Measurements from ENCODE around the gene ACTN4.
"Not testable (repeated sequence)": the region's sequence is repeated elsewhere in the genome, so short reads cannot be mapped to it uniquely, and the experiment has no call there.

Gene ACTN4

GRCh38 chr19:38647368-38647965 lies at the start of gene ACTN4:
Gene ACTN4 (plus strand): TSS chr19:38647649. CDS start chr19:38647746, 97 bp downstream.
- Histone ChIP-seq H3K27ac (peak within 1 kb of the TSS; percentile 91), H3K4me1 (ENCODE audit: control insufficient read depth in 1 of 2, insufficient read depth in 1 of 2, low read depth in 1 of 2, low read length in 1 of 2) (peaks cover 46 to 50% of the 10 kb centered on the region in 2 experiments)
- peak; percentile 40 for TF ChIP-seq CTCF (IDR thresholded peaks at IDR 0.05)

DNA sequence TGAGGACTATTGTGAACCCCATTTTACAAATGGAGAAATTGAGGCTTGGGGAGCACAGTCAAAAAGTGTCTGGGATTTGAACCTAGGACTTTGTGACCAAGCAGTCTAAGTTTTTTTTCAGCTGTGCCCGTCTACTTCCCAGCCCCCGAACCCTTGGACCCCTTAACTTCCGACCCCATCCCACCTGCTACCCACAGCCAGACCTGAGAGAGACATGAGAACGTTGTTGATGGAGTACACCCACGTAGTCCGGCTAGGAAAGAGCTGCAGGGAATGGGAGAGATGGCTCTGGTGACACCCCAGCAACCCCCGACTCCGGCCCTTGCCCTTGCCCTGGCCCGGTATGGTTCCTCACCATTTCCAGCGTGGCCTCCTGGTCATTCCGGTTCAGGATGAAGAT lies 47.7 kb upstream of the ACTN4 start:
- Histone ChIP-seq H3K27me3 (no peaks in the 10 kb centered on the region), H3K4me1 (ENCODE audit: control insufficient read depth in 1 of 2, insufficient read depth in 1 of 2, low read depth in 1 of 2, low read length in 1 of 2) (no peaks in the 10 kb centered on the region), H3K4me3 (ENCODE audit: low read depth in 1 of 2, low read length in 1 of 2) (no peak overlapping the region), H3K27ac (no peak overlapping the region), H3K9me3 (no peaks in the 10 kb centered on the region), H3K36me3 (no peaks in the 10 kb centered on the region)
- no peak for TF ChIP-seq CTCF (IDR thresholded peaks at IDR 0.05)

More at GRCh38 chr19:38647368-38647965, at the start of gene ACTN4:
- Histone ChIP-seq H3K36me3 (no peaks in the 10 kb centered on the region), H3K9me3 (no peaks in the 10 kb centered on the region), H3K4me3 (ENCODE audit: low read depth in 1 of 2, low read length in 1 of 2) (peak within 1 kb of the TSS; percentile 91 to 94), H3K27me3 (no peaks in the 10 kb centered on the region)

GRCh38 chr19:38602856-38603255 lies 44.6 kb upstream of the ACTN4 start:
- H3K27ac ChIP-seq; H3K4me3 ChIP-seq (ENCODE audit: low read depth in 1 of 2, low read length in 1 of 2); H3K9me3 ChIP-seq; H3K36me3 ChIP-seq; H3K4me1 ChIP-seq (ENCODE audit: control insufficient read depth in 1 of 2, insufficient read depth in 1 of 2, low read depth in 1 of 2, low read length in 1 of 2); H3K27me3 ChIP-seq: not testable (repeated sequence)

DNA sequence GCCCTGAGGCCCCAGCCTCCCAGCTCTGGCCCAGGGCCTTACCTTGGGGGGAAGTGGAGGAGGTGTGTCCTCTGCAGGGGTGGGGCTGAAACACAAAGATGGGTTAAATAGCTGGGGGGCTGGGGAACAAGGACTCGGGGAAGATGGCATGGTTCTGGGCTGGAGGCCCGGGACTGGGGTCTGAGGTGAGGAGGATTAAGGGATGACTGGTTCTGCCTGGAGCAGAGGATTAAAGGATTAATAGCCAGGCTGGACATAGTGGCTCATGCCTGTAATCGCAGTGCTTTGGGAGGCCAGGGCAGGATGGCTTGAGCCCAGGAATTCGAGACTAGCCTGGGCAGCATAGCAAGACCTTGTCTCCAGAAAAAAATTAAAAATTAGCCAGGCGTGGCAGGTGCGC lies 41.3 kb upstream of the ACTN4 start:
- no peak for TF ChIP-seq CTCF (IDR thresholded peaks at IDR 0.05)
- Histone ChIP-seq H3K36me3 (peaks cover 8% of the 10 kb centered on the region), H3K4me1 (ENCODE audit: control insufficient read depth in 1 of 2, insufficient read depth in 1 of 2, low read depth in 1 of 2, low read length in 1 of 2) (no peaks in the 10 kb centered on the region), H3K9me3 (no peaks in the 10 kb centered on the region), H3K4me3 (ENCODE audit: low read depth in 1 of 2, low read length in 1 of 2) (no peak overlapping the region), H3K27ac (no peak overlapping the region), H3K27me3 (no peaks in the 10 kb centered on the region)

- no peak overlapping the region for H3K4me3 ChIP-seq (ENCODE audit: low read depth in 1 of 2, low read length in 1 of 2)
- no peak overlapping the region for H3K27ac ChIP-seq
- no peaks in the 10 kb centered on the region for H3K27me3 ChIP-seq
- no peaks in the 10 kb centered on the region for H3K9me3 ChIP-seq
- H3K4me1 ChIP-seq (ENCODE audit: control insufficient read depth in 1 of 2, insufficient read depth in 1 of 2, low read depth in 1 of 2, low read length in 1 of 2), result peaks cover 11 to 16% of the 10 kb centered on the region in 2 experiments
- no peak for TF ChIP-seq CTCF (IDR thresholded peaks at IDR 0.05)
- H3K36me3 ChIP-seq, result peaks cover 3% of the 10 kb centered on the region
Observed at GRCh38 chr19:38614289-38614688, 33.2 kb upstream of the ACTN4 start.

GRCh38 chr19:38615007-38615581 lies 32.4 kb upstream of the ACTN4 start:
- no peak overlapping the region for H3K4me3 ChIP-seq (ENCODE audit: low read depth in 1 of 2, low read length in 1 of 2)
- peaks cover 3% of the 10 kb centered on the region for H3K36me3 ChIP-seq
- H3K9me3 ChIP-seq, result no peaks in the 10 kb centered on the region
- H3K27me3 ChIP-seq, result no peaks in the 10 kb centered on the region
- no peak for TF ChIP-seq CTCF (IDR thresholded peaks at IDR 0.05)
- no peak overlapping the region for H3K27ac ChIP-seq
- peaks cover 19 to 24% of the 10 kb centered on the region in 2 experiments for H3K4me1 ChIP-seq (ENCODE audit: control insufficient read depth in 1 of 2, insufficient read depth in 1 of 2, low read depth in 1 of 2, low read length in 1 of 2)
